NCI-H510A (cell line): Measurements from ENCODE around the gene MARCHF3.
"Not testable (repeated sequence)": the region's sequence is repeated elsewhere in the genome, so short reads cannot be mapped to it uniquely, and the experiment has no call there.

ENCODE experiments used
- DNase-seq: peaks from one replicate; lab custom pipeline; 2025; lab: John Stamatoyannopoulos, UW

MARCHF3 gene

GRCh38 chr5:126875303-126875785, 155.0 kb downstream of the MARCHF3 start:
- no peak for DNase-seq

DNA sequence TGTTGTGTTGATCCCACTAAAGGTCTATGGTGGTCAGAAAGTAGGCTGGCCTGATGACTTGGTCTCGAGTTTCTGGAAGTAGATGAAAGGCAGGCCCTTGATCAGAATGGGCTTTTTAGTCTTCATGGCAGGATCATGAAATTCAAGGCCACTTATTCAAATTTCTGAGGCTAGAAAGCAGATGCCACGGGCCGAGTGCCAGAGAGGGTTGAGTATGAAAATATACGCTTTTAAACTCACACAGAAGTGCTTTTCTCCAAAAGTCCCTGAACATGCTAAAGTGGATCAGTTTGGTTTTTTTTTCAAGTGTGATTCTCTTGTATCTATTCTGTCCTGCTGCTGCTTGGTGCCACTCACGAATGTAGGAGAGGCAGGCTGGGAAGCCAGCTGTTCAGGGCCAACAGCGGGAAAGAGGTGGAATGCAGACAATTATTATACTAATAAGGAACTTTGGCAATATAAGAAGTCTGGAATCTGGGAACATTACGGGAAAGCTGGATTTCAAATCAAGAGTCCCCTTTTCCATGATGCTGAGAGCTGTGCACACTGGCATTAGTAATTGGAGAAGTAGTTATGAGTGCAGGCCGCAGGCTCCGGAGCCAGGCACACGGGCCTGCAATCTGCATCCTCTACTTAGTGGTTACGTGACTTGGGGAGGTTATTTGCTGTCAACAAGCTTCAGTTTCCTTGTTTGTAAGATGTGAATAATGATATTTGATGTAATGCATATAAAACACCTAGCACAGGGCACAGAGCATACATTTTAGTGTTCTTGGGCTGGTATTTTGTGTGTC, 157.6 kb downstream of the MARCHF3 start:
- no peak for DNase-seq

DNA sequence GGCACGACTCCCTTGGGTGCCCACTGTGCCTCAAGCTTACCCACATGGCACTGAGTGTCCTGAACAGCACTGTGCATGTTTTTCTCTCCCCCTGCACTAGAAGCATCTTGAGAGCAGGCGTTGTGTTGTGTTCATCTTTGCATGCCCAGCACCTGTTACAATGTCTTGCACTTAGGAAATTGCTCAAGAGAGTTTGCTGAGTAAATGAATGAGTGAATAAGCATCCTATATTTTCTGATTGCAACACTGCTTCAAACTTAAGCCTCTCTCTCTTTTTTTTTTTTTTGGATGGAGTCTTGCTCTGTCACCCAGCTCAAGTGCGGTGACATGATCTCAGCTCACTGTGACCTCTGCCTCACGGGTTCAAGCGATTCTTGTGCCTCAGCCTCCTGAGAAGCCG, 158.9 kb downstream of the MARCHF3 start:
- no peak for DNase-seq

- DNase-seq, result peak; percentile 6
These were observed 161.3 kb downstream of the MARCHF3 start for GRCh38 chr5:126869005-126869451.

GRCh38 chr5:126868338-126869004, 161.9 kb downstream of the MARCHF3 start:
- no peak for DNase-seq

DNA sequence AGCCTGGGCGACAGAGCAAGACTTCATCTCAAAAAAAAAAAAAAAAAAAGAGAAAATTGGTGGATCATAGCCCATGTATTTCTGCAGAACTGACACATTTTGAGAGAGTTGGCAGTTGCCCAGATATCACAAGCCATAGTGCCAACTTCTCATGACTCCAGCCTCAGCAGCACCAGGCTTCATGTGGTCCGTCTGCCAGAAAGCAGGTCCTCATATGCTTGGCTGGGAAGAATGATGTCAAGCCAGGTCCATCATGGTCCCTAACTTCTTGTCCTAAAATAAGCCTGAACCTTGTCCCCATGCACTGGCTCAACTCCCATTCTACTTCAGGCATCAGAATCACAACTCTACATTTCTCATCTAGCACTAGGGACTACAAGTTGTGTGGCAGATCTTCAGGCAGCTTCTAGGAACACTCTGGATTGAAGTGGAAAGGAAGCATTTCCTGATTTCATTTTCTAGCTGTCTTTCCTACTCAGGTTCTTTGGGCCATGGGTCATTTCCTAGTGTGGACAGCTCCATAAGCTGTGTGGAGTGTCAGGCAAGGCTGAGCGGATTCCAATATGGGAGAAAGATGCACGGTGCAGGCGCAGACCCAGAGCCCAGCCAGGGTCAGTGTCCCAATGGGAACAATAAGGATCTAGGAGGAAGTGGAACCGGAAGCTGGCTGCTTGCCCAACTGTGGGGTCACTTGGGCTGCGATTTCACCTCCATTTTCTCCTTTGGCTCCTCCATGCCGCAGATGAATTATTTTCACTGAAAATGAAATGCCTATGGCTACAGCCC, 163.3 kb downstream of the MARCHF3 start:
- no peak for DNase-seq

GRCh38 chr5:126865299-126865698, 165.1 kb downstream of the MARCHF3 start:
- no peak for DNase-seq

GRCh38 chr5:126864042-126864688, 166.2 kb downstream of the MARCHF3 start:
- DNase-seq, result no peak

- DNase-seq, result no peak
These were observed 167.0 kb downstream of the MARCHF3 start for GRCh38 chr5:126863402-126863801.

- no peak for DNase-seq
These were observed 171.9 kb downstream of the MARCHF3 start for GRCh38 chr5:126858441-126858840.

- no peak for DNase-seq
These were observed 172.6 kb downstream of the MARCHF3 start for GRCh38 chr5:126857472-126858410.

DNA sequence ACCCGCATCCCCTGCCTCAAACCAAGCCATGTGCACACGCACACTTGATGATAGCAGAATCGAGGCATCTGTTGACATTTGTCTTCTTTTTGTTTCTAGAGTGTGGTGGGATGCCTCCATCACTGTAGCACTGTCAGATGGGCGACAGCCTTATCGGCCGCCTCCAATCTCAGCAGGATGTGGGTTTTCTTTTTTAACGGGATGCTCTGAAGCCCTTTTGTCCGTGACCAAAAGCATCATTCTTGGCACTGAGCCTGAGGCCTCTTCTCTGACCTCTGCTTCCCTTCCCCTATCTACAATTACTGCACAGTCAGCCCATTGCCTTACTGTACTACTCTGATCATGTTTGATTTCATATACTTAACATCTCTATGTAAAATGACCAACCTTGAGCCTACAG, 175.1 kb downstream of the MARCHF3 start:
- no peak for DNase-seq

GRCh38 chr5:126854526-126855110, 175.7 kb downstream of the MARCHF3 start:
- DNase-seq, result no peak

DNA sequence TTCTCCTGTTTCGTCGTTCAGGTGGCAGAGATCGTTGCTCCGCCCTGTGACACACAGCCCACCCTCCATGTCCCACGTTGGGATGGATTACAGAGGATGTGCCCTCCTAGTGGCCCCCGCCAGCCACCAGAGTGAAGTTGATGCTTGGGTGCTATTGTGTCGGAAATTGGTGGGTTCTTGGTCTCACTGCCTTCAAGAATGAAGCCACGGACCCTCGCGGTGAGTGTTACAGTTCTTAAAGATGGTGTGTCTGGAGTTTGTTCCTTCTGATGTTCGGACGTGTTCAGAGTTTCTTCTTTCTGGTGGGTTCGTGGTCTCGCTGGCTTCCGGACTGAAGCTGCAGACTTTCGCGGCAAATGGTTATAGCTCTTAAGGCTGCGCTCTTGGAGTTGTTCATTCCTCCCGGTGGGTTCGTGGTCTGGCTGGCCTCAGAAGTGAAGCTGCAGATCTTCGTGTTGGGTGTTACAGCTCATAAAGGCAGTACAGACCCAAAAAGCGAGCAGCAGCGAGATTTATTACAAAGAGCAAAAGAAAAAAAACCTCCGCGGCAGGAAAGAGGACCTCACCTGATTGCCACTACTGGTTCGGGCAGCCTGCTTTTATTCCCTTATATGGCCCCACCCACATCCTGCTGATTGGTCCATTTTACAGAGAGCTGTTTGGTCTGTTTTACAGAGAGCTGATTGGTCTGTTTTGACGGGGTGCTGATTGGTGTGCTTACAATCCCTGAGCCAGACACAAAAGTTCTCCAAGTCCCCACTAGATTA, 176.6 kb downstream of the MARCHF3 start:
- not testable (repeated sequence) for DNase-seq

GRCh38 chr5:126852841-126853271, 177.5 kb downstream of the MARCHF3 start:
- DNase-seq, result no peak

DNA sequence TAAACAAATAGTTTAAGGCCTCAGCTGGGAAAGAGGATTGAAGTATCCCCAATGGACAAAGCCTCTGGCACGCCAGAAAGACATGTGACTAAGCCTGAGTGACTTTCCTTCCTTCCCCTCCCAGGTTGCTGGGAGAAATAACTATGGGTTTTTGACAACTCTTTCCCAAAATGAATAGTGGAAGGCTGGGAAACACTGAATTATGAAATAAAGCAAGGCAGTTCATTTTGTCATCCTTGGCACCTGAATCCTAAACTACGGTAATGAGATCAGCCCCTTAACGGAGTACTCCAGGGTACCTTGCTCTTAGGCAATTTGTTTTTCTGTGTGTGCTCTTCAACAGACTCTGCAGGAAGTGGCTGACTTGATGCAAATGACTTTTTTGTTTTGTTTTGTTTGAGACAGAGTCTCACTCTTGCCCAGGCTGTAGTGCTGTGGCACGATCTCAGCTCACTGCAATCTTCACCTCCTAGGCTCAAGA, 178.2 kb downstream of the MARCHF3 start:
- no peak for DNase-seq

GRCh38 chr5:126851501-126852011, 178.8 kb downstream of the MARCHF3 start:
- no peak for DNase-seq

- DNase-seq, result no peak
These were observed 181.2 kb downstream of the MARCHF3 start for GRCh38 chr5:126849101-126849678.

GRCh38 chr5:126848253-126848652, 182.1 kb downstream of the MARCHF3 start:
- no peak for DNase-seq
